ENCODE measurements around the gene CABLES1.

- TF ChIP-seq, protein P1, sequence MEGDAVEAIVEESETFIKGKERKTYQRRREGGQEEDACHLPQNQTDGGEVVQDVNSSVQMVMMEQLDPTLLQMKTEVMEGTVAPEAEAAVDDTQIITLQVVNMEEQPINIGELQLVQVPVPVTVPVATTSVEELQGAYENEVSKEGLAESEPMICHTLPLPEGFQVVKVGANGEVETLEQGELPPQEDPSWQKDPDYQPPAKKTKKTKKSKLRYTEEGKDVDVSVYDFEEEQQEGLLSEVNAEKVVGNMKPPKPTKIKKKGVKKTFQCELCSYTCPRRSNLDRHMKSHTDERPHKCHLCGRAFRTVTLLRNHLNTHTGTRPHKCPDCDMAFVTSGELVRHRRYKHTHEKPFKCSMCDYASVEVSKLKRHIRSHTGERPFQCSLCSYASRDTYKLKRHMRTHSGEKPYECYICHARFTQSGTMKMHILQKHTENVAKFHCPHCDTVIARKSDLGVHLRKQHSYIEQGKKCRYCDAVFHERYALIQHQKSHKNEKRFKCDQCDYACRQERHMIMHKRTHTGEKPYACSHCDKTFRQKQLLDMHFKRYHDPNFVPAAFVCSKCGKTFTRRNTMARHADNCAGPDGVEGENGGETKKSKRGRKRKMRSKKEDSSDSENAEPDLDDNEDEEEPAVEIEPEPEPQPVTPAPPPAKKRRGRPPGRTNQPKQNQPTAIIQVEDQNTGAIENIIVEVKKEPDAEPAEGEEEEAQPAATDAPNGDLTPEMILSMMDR (IDR thresholded peaks at IDR 0.05; ENCODE audit: low read length): no peak
- TF ChIP-seq EZH2 (IDR thresholded peaks at IDR 0.05; ENCODE audit: borderline replicate concordance, low read length): no peak
These were observed 65.5 kb downstream of the CABLES1 start for GRCh38 chr18:23200756-23201155.

All from OCI-LY1 (cell line).